ENCODE measurements around the gene ACTA1.

DNA sequence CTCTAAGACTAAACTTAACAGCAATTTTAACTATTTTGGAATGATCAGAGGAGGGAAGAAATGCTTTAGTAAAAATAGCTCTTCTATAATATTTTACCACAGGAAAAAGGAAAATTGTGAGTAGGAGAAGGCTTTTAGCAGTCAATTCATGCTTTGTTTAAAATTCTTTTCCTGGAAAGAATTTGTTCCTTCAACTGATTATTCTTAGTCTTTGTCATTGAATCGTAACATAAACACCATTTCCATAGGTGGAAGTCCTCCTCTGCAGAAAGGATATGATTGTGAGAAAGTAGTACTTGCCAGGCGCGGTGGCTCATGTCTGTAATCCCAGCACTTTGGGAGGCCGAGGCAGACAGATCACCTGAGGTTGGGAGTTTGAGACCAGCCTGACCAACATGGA, 11.9 kb upstream of the ACTA1 start:
- no peak for TF ChIP-seq CTCF (IDR thresholded peaks at IDR 0.05)
- no peak for TF ChIP-seq POLR2A (IDR thresholded peaks at IDR 0.05)
